ENCODE measurements around the gene CTNNA3. TPM values are rescaled to one million over a fixed set of nuclear protein-coding genes. Genes with fewer than 3 reads are reported as not detected.

Gene CTNNA3
- total and polyA plus RNA-seq, 2 of the 4 experiments (the other 2 are of a cell fraction): 0.19 to 0.90 TPM

GRCh38 chr10:66008221-66008620, 1687.8 kb downstream of the CTNNA3 start:
- no peaks in the 10 kb centered on the region for H3K27me3 ChIP-seq (ENCODE audit: control insufficient read depth, insufficient read depth, low read length)
- no peak overlapping the region for H2BK5ac ChIP-seq (ENCODE audit: low read depth, low read length, poor library complexity, severe bottlenecking)
- H4K5ac ChIP-seq (ENCODE audit: low read depth, low read length): no peak overlapping the region
- no peak overlapping the region for H3K9ac ChIP-seq (ENCODE audit: low read depth, low read length)
- no peak overlapping the region for H3K18ac ChIP-seq (ENCODE audit: low read depth, low read length)
- no peak overlapping the region for H3K4ac ChIP-seq (ENCODE audit: low read depth, low read length)
- H3K79me1 ChIP-seq (ENCODE audit: low read depth in 1 of 2, low read length in 2 of 2): no peaks in the 10 kb centered on the region
- H3K56ac ChIP-seq (ENCODE audit: extremely low read depth, insufficient read depth, low read length): no peak overlapping the region
- ATAC-seq (ENCODE audit: low read depth) (no peak), DNase-seq (no peak)
- no peak overlapping the region for H3K27ac ChIP-seq (ENCODE audit: insufficient read depth, low read length)
- no peak overlapping the region for H4K8ac ChIP-seq (ENCODE audit: low read depth in 2 of 2, low read length in 2 of 2)
- no peaks in the 10 kb centered on the region for H3K4me1 ChIP-seq (ENCODE audit: control insufficient read depth, insufficient read depth, low read length)
- CTCF ChIA-PET: interaction anchor here (0.5 kb wide), 1 partner anchor 923 kb away, joined by 3 read pairs; no protein-coding TSS in a partner anchor
- intact Hi-C loops (cut with micrococcal nuclease) (no loop called here), dilution Hi-C loops (cut with HindIII; ENCODE audit: low sequenced_read_pairs, unreplicated experiment) (no loop called here), in situ Hi-C loops (cut with MboI; ENCODE audit: low sequenced_read_pairs) (no loop called here)
- no peak overlapping the region for H2BK120ac ChIP-seq (ENCODE audit: low read depth, low read length)
- H3K9me3 ChIP-seq (ENCODE audit: control insufficient read depth, insufficient read depth, low read length): peaks cover 4% of the 10 kb centered on the region; the same call in 1 of the 2 replicates
- no peak overlapping the region for H3K4me3 ChIP-seq (ENCODE audit: insufficient read depth, low read depth, low read length)
- no peak overlapping the region for H4K91ac ChIP-seq (ENCODE audit: insufficient read depth, low read depth, low read length)
- H3K9me1 ChIP-seq (ENCODE audit: insufficient read depth, low read length): no peaks in the 10 kb centered on the region
- TF ChIP-seq MAFK (IDR thresholded peaks at IDR 0.05; ENCODE audit: low read depth, low read length): no peak
- TF ChIP-seq ELK1 (IDR thresholded peaks at IDR 0.05; ENCODE audit: borderline replicate concordance, low read depth, low read length): no peak
- TF ChIP-seq FOS (IDR thresholded peaks at IDR 0.05; ENCODE audit: low read depth, low read length): no peak
- no peak for TF ChIP-seq CHD1 (IDR thresholded peaks at IDR 0.05; ENCODE audit: low read depth, low read length)
- TF ChIP-seq MAZ (IDR thresholded peaks at IDR 0.05; ENCODE audit: borderline replicate concordance, low read depth, low read length): no peak
- TF ChIP-seq CTCF (conservative IDR thresholded peaks at IDR 0.05; ENCODE audit: low read depth, low read length): no peak
- TF ChIP-seq RCOR1 (IDR thresholded peaks at IDR 0.05; ENCODE audit: insufficient replicate concordance, low read length): no peak
- TF ChIP-seq RAD21 (IDR thresholded peaks at IDR 0.05; ENCODE audit: low read length): no peak
- TF ChIP-seq SMC3 (IDR thresholded peaks at IDR 0.05; ENCODE audit: low read depth, low read length): no peak
- TF ChIP-seq NFE2L2 (IDR thresholded peaks at IDR 0.05; ENCODE audit: low read depth, low read length): no peak
- TF ChIP-seq RFX5 (IDR thresholded peaks at IDR 0.05; ENCODE audit: low read depth, low read length): no peak
- TF ChIP-seq USF2 (IDR thresholded peaks at IDR 0.05; ENCODE audit: low read depth, low read length): no peak
- no peaks in the 10 kb centered on the region for H3K36me3 ChIP-seq (ENCODE audit: control insufficient read depth, insufficient read depth, low read length)
- no peak overlapping the region for H3K4me2 ChIP-seq (ENCODE audit: low read depth, low read length)
- H2BK15ac ChIP-seq (ENCODE audit: low read depth, low read length): no peak overlapping the region
- H2AFZ ChIP-seq (replicated peaks; ENCODE audit: low read length, poor library complexity): no peak overlapping the region
- BruUV-seq (replicated peaks): no TSS peak
- POLR2A ChIA-PET (ENCODE audit: unreplicated experiment): interaction anchor here (1.0 kb wide), 1 partner anchor 19 kb away, joined by 7 read pairs; no protein-coding TSS in a partner anchor
- no peak overlapping the region for H2BK20ac ChIP-seq (ENCODE audit: low read depth, low read length)
- H2AK9ac ChIP-seq (replicated peaks; ENCODE audit: low read depth, low read length, poor library complexity): no peak overlapping the region
- no peak overlapping the region for H2AK5ac ChIP-seq (ENCODE audit: low read depth, low read length)
- no CpG with 5 or more reads among the region's 5 CpGs for WGBS, 2 experiments (ENCODE audit: extremely low coverage in 2 of 2, insufficient read length in 1 of 2)
- no peak overlapping the region for H3K23ac ChIP-seq (ENCODE audit: low read depth, low read length)
- H3K14ac ChIP-seq (replicated peaks; ENCODE audit: low read depth, low read length): no peak overlapping the region
- H4K20me1 ChIP-seq (ENCODE audit: insufficient read depth, low read length): no peaks in the 10 kb centered on the region
